GM12875 (cell line): ENCODE measurements around the gene RFX2.

Source experiments
- H3K4me3 ChIP-seq: one replicate; pipeline ENCODE4 v1.5.1; 2011; ENCODE audit warnings: low read depth, low read length, control low read depth
- TF ChIP-seq, protein P1 (sequence below): IDR thresholded peaks from 2 replicates; pipeline ENCODE4 v1.5.1; 2011; ENCODE audit warnings: low read depth, mild to moderate bottlenecking, control low read depth, inconsistent platforms, low read length, moderate library complexity, borderline replicate concordance; ENCODE audit not compliant: insufficient read depth

Gene RFX2

DNA sequence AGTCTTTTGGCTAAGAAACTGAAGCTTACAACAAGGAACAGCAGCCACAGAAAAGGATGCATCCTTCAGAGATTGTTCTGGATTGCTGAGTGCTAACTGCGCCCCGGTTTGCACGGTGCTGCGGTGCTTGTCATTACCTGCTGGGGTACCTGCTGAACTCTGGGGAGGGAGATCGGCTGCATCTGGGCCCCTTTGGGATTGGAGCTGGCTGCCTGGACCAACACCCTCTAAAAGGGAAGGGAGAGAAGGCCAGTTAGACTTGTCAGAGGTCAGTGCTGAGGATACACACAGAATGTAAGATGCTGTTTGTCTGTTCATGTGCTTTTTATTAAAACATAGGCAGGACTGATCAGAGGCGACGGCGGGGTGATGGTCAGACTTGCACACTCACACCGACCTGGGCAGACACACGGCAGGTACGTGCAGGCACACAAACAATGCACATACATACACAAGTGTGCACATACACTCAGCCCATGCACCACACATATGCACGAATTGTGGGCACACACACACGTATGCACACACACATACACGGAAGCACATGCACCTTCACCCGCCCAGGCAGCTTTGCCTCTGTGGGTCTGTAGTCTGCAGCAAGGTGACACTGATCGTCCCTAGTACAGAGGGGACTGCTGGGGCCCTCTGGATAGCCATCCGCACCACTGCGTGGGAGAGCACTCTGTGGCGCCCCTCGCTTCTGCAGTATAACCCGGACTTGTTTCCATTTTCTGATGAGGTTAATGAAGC is 66.1 kb downstream of the RFX2 start:
- TF ChIP-seq, protein P1, sequence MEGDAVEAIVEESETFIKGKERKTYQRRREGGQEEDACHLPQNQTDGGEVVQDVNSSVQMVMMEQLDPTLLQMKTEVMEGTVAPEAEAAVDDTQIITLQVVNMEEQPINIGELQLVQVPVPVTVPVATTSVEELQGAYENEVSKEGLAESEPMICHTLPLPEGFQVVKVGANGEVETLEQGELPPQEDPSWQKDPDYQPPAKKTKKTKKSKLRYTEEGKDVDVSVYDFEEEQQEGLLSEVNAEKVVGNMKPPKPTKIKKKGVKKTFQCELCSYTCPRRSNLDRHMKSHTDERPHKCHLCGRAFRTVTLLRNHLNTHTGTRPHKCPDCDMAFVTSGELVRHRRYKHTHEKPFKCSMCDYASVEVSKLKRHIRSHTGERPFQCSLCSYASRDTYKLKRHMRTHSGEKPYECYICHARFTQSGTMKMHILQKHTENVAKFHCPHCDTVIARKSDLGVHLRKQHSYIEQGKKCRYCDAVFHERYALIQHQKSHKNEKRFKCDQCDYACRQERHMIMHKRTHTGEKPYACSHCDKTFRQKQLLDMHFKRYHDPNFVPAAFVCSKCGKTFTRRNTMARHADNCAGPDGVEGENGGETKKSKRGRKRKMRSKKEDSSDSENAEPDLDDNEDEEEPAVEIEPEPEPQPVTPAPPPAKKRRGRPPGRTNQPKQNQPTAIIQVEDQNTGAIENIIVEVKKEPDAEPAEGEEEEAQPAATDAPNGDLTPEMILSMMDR: no peak
- H3K4me3 ChIP-seq: no peak overlapping the region

- H3K4me3 ChIP-seq: no peak overlapping the region
- TF ChIP-seq, protein P1: no peak
Measured at GRCh38 chr19:6042776-6043726, 67.2 kb downstream of the RFX2 start.

DNA sequence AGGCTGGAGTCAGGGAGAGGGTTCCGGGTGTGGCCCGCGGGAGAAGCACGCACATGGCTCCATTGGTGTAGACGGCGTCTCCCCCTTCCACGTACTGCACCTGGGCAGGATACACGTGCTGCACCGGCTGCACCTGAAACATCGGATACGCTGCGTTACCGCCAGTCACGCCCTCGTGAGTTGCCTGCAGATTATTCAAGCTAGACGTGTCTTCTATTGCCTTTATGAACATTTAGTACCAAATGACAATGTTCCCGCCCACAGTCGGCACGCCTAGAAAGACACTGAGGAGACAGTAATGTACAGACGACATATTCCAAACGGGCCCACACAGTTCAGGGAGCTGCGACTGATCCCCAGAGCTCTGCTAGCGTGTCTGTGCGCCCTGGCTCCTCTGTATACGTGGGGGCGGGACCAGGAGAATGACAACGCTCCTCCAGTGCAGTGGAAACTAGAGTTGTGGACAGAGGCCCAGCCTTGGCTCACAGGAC is 68.3 kb downstream of the RFX2 start:
- TF ChIP-seq, protein P1: no peak
- H3K4me3 ChIP-seq: no peak overlapping the region

DNA sequence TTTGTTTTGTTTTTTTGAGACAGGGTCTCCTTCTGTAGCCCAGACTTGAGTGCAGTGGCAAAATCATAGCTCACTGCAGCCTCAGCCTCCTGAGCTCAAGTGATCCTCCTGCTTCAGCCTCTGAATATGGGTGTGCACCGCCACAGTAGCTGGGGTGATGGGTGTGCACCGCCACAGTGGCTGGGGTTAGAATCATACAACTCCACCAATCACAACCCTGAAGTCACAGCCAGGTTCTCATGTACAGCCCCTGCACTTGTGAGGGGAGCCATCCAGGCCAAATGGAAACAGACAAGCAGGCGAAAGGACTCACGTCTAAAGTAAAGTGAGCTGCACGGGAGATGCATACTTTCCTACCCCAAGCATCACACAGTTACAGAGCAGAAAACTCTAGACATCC is 69.2 kb downstream of the RFX2 start:
- no peak overlapping the region for H3K4me3 ChIP-seq
- TF ChIP-seq, protein P1: no peak

GRCh38 chr19:6039566-6040225 is 70.6 kb downstream of the RFX2 start:
- TF ChIP-seq, protein P1: no peak
- H3K4me3 ChIP-seq: no peak overlapping the region

- peak overlapping the region; percentile 3 for H3K4me3 ChIP-seq
- TF ChIP-seq, protein P1: no peak
Measured at GRCh38 chr19:6038634-6039405, 71.5 kb downstream of the RFX2 start.
